Esophagus squamous epithelium (tissue), 4 donors: ENCODE results near the gene UGT1A6.

Experiments used
- CTCF ChIP-seq, 6 experiments: fragments of 450-650 bp in 4 of 6; fragments of 200-600 bp in 2 of 6; sonication (generic) in 2 of 6; IDR thresholded peaks; one replicate each; pipeline ENCODE4 v1.5.1; 2016 to 2019; ENCODE audit warnings: antibody characterized with exemption in 6 of 6, mild to moderate bottlenecking in 4 of 6, moderate library complexity in 4 of 6
- POLR2A ChIP-seq, 4 donors: fragments of 450-650 bp; IDR thresholded peaks; one replicate each; pipeline ENCODE4 v1.6.1; 2017; ENCODE audit warnings: antibody characterized with exemption in 4 of 4, mild to moderate bottlenecking in 4 of 4, moderate library complexity in 3 of 4

GRCh38 chr2:233803292-233803911, 110.7 kb downstream of the UGT1A6 start:
- TF ChIP-seq POLR2A (IDR thresholded peaks at IDR 0.05): no peak
- no peak for TF ChIP-seq CTCF (IDR thresholded peaks at IDR 0.05)
